ENCODE results near the gene ZNF75A. TPM values are rescaled to one million over a fixed set of nuclear protein-coding genes. Genes with fewer than 3 reads are reported as not detected.
A peak's percentile ranks its signal among the peaks of the same experiment; 100 is the strongest.

Gene ZNF75A
- total and polyA plus RNA-seq, 9 of the 15 experiments (the other 6 are each of a cell fraction or from before 2014, with no cell fraction given): 7.2 to 24.5 (median 17.1) TPM

DNA sequence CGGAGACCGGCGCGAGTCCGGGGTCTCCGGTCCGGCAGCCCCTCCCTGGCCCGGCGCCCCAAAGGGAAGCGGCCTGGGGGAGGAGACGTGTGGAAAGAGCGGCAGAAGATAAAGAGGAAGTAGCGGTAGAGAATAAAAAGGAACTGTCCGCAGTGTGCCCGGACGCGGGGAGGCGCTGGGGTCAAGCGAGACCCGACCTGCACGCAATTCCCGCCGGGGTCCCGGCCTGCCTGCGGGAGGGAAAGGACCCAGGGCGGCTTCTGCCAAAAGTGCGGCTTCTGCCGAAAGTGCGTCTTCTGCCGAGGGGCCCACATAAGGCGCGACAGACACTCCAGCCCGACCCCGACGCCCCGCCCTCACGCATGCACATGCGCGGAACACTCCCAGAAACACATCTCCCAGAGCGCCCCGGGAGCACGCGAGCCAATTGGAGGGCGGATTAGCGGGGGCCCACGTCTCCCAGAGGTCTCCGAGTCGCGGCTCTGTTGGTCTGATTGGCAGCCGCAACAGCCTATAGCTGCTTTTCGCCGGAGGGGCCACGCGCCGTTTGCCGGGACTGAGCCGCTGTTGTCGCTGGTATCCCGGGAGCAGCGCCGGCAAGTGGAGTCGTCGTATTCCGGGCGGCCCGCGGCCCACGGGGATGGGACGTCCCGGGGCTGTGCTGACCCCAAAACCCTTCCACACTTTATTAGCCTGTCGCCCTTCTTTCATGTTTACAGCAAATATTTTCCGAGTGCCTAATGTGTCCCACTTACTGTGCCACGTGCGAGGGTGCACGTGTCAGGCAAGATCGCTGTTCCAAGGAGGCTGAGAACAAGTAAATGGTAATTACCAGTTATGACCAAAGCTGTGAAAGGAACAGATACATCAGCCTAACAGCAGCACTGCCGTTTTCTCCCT lies 40.9 kb upstream of the ZNF75A start (continued):
- TF ChIP-seq ZNF407 (IDR thresholded peaks at IDR 0.05; ENCODE audit: low read depth) (peak; percentile 44; the same call in 1 of the 2 replicates), FOS (IDR thresholded peaks at IDR 0.05; ENCODE audit: extremely low read depth, insufficient read length) (peak; percentile 83), ZNF184 (CRISPR knock-in tag; IDR thresholded peaks at IDR 0.05) (no peak), SOX6 (IDR thresholded peaks at IDR 0.05) (peak; percentile 44), EWSR1 (IDR thresholded peaks at IDR 0.05; ENCODE audit: borderline replicate concordance, low read depth, partially characterized antibody) (no peak), RBM25 (IDR thresholded peaks at IDR 0.05; ENCODE audit: low read depth, low read length, severe bottlenecking) (peak; percentile 92), ZNF699 (CRISPR knock-in tag; IDR thresholded peaks at IDR 0.05; ENCODE audit: insufficient replicate concordance) (no peak), ZNF232 (CRISPR knock-in tag; IDR thresholded peaks at IDR 0.05) (peak; percentile 98), ARID2 (IDR thresholded peaks at IDR 0.05) (no peak)
- TF ChIP-seq, protein P1, sequence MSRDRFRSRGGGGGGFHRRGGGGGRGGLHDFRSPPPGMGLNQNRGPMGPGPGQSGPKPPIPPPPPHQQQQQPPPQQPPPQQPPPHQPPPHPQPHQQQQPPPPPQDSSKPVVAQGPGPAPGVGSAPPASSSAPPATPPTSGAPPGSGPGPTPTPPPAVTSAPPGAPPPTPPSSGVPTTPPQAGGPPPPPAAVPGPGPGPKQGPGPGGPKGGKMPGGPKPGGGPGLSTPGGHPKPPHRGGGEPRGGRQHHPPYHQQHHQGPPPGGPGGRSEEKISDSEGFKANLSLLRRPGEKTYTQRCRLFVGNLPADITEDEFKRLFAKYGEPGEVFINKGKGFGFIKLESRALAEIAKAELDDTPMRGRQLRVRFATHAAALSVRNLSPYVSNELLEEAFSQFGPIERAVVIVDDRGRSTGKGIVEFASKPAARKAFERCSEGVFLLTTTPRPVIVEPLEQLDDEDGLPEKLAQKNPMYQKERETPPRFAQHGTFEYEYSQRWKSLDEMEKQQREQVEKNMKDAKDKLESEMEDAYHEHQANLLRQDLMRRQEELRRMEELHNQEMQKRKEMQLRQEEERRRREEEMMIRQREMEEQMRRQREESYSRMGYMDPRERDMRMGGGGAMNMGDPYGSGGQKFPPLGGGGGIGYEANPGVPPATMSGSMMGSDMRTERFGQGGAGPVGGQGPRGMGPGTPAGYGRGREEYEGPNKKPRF (IDR thresholded peaks at IDR 0.05; ENCODE audit: low read depth, low read length): no peak
- TF ChIP-seq, protein P2, sequence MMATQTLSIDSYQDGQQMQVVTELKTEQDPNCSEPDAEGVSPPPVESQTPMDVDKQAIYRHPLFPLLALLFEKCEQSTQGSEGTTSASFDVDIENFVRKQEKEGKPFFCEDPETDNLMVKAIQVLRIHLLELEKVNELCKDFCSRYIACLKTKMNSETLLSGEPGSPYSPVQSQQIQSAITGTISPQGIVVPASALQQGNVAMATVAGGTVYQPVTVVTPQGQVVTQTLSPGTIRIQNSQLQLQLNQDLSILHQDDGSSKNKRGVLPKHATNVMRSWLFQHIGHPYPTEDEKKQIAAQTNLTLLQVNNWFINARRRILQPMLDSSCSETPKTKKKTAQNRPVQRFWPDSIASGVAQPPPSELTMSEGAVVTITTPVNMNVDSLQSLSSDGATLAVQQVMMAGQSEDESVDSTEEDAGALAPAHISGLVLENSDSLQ (IDR thresholded peaks at IDR 0.05): peak; percentile 99
- TF ChIP-seq, protein P3, sequence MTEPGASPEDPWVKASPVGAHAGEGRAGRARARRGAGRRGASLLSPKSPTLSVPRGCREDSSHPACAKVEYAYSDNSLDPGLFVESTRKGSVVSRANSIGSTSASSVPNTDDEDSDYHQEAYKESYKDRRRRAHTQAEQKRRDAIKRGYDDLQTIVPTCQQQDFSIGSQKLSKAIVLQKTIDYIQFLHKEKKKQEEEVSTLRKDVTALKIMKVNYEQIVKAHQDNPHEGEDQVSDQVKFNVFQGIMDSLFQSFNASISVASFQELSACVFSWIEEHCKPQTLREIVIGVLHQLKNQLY (CRISPR knock-in tag; conservative IDR thresholded peaks at IDR 0.05): peak in 1 of 2 experiments; percentile 81; a peak in 2 of 4 replicates
